HCT116 (cell line): Measurements from ENCODE around the gene TMPRSS7. TPM values are rescaled to one million over a fixed set of nuclear protein-coding genes. Genes with fewer than 3 reads are reported as not detected.

Source experiments
- ATAC-seq: fragments of 200-7000 bp; cut with Tn5 transposase; 2 replicates; pipeline ENCODE4 v1.9.1; 2020; ENCODE audit warnings: mild to moderate bottlenecking, moderate library complexity
- BruUV-seq: library from RNA; stranded (reverse); fragments of 400-500 nt; replicated peaks from 2 replicates; lab custom pipeline; 2021; lab: Mats Ljungman, UMichigan
- CTCF ChIA-PET: fragments of 300-600 bp; sonication (Branson Sonifier 250); formaldehyde crosslinking; loops from one replicate; lab custom pipeline; 2021; ENCODE audit warnings: antibody characterized with exemption; lab: Charles Lee
- POLR2A ChIA-PET: fragments of 300-600, 350-600 bp; sonication (Branson Sonifier 250); formaldehyde crosslinking; loops from one replicate; lab custom pipeline; 2021; ENCODE audit warnings: antibody characterized with exemption; lab: Charles Lee
- RAD21 ChIA-PET, 2 experiments: fragments of 300-600 bp; sonication (Branson Sonifier 250); formaldehyde crosslinking; loops; one replicate each; lab custom pipeline; 2023; ENCODE audit warnings: low total read pairs in 2 of 2; ENCODE audit not compliant: uncharacterized antibody in 2 of 2, unreplicated experiment in 2 of 2, low non-redundant PET in 1 of 2; lab: Charles Lee
- DNase-seq: peaks from one replicate; pipeline ENCODE4 v3.0.0-alpha.2; 2010; ENCODE audit warnings: low read depth, low spot score
- H2AFZ ChIP-seq: fragments of 200-600 bp; shearing (Covaris generic), sonication (generic); 2 replicates; pipeline ENCODE4 v1.6.1; 2017; ENCODE audit warnings: low read depth, mixed run types, mixed read lengths, antibody characterized with exemption, low read length; ENCODE audit not compliant: poor library complexity, severe bottlenecking
- H3K27ac ChIP-seq: 2 replicates; pipeline ENCODE4 v1.5.1; 2012; ENCODE audit warnings: low read depth, low read length
- H3K27me3 ChIP-seq: fragments of 200-600 bp; sonication (generic); 2 replicates; pipeline ENCODE4 v1.6.1; 2016; ENCODE audit warnings: mixed run types, low read length, mixed read lengths; ENCODE audit not compliant: insufficient read depth
- H3K36me3 ChIP-seq, 2 experiments: fragments of 200-500 bp in 1 of 2; fragments of 200-600 bp in 1 of 2; sonication (Bioruptor generic) in 1 of 2; sonication (generic) in 1 of 2; 2 replicates each; pipeline versions ENCODE4 v1.5.1 to v1.6.1; 2014 to 2016; ENCODE audit warnings: low read length in 2 of 2, inconsistent platforms in 1 of 2, mixed read lengths in 1 of 2, mixed run types in 1 of 2; ENCODE audit not compliant: insufficient read depth in 2 of 2, control insufficient read depth in 1 of 2
- H3K4me1 ChIP-seq, 2 experiments: fragments of 200-600 bp in 1 of 2; sonication (generic) in 1 of 2; 2 replicates each; pipeline versions ENCODE4 v1.5.1 to v1.6.1; 2012 to 2017; ENCODE audit warnings: low read length in 2 of 2, inconsistent platforms in 1 of 2, mild to moderate bottlenecking in 1 of 2, mixed read lengths in 1 of 2, mixed run types in 1 of 2, moderate library complexity in 1 of 2; ENCODE audit not compliant: insufficient read depth in 2 of 2, control insufficient read depth in 1 of 2
- H3K4me2 ChIP-seq: fragments of 200-600 bp; sonication (generic); 2 replicates; pipeline ENCODE4 v1.6.1; 2017; ENCODE audit warnings: mixed run types, low read length, mixed read lengths
- H3K4me3 ChIP-seq, 2 experiments: fragments of 200-600 bp in 1 of 2; sonication (generic) in 1 of 2; replicated peaks in 1 of 2; 2 replicates each; pipeline ENCODE4 v1.5.1; 2011 to 2016; ENCODE audit warnings: low read length in 2 of 2, control low read depth in 1 of 2, low read depth in 1 of 2, mild to moderate bottlenecking in 1 of 2, mixed read lengths in 1 of 2, mixed run types in 1 of 2
- H3K79me2 ChIP-seq: fragments of 200-600 bp; sonication (generic); 2 replicates; pipeline ENCODE4 v1.6.1; 2017; ENCODE audit warnings: mild to moderate bottlenecking, mixed run types, low read length, moderate library complexity, mixed read lengths; ENCODE audit not compliant: insufficient read depth
- H3K9ac ChIP-seq: fragments of 200-600 bp; sonication (generic); 2 replicates; pipeline ENCODE4 v1.6.1; 2016; ENCODE audit warnings: low read length, mixed read lengths
- H3K9me2 ChIP-seq: fragments of 200-600 bp; sonication (generic), shearing (Covaris generic); 2 replicates; pipeline ENCODE4 v1.6.1; 2017; ENCODE audit warnings: mixed run types, mild to moderate bottlenecking, moderate library complexity; ENCODE audit not compliant: insufficient read depth
- H3K9me3 ChIP-seq, 2 experiments: fragments of 200-500 bp in 1 of 2; fragments of 200-600 bp in 1 of 2; sonication (Bioruptor generic) in 1 of 2; sonication (generic) in 1 of 2; 2 replicates each; pipeline ENCODE4 v1.6.1; 2014 to 2017; ENCODE audit warnings: low read length in 2 of 2, mixed read lengths in 2 of 2, inconsistent platforms in 1 of 2, low read depth in 1 of 2, mild to moderate bottlenecking in 1 of 2, mixed run types in 1 of 2, moderate library complexity in 1 of 2; ENCODE audit not compliant: control insufficient read depth in 1 of 2, insufficient read depth in 1 of 2
- H4K20me1 ChIP-seq: fragments of 200-600 bp; sonication (generic), shearing (Covaris generic); 2 replicates; pipeline ENCODE4 v1.6.1; 2017; ENCODE audit warnings: mixed run types, mild to moderate bottlenecking, moderate library complexity; ENCODE audit not compliant: insufficient read depth
- CBX3 ChIP-seq: IDR thresholded peaks from 2 replicates; pipeline ENCODE4 v1.6.1; 2012; ENCODE audit warnings: low read depth
- CEBPB ChIP-seq: IDR thresholded peaks from 2 replicates; pipeline ENCODE4 v1.6.1; 2012; ENCODE audit warnings: low read depth
- CTCF ChIP-seq, 3 experiments: fragments of 200-600 bp in 1 of 3; sonication (generic) in 1 of 3; IDR thresholded peaks in 2 of 3; conservative IDR thresholded peaks in 1 of 3; 2 replicates each; pipeline ENCODE4 v1.5.1; 2012 to 2017; ENCODE audit warnings: low read depth in 2 of 3, low read length in 2 of 3, antibody characterized with exemption in 1 of 3, borderline replicate concordance in 1 of 3, control low read depth in 1 of 3, mild to moderate bottlenecking in 1 of 3, mixed read lengths in 1 of 3, mixed run types in 1 of 3, moderate library complexity in 1 of 3; ENCODE audit not compliant: insufficient read depth in 1 of 3
- EGR1 ChIP-seq: IDR thresholded peaks from 2 replicates; pipeline ENCODE4 v1.6.1; 2012; ENCODE audit warnings: low read depth
- ELF1 ChIP-seq: IDR thresholded peaks from 2 replicates; pipeline ENCODE4 v1.6.1; 2012; ENCODE audit warnings: low read depth, borderline replicate concordance
- EZH2phosphoT487 ChIP-seq: fragments of 200-600 bp; IDR thresholded peaks from 2 replicates; pipeline ENCODE4 v1.6.1; 2018; ENCODE audit warnings: antibody characterized with exemption, borderline replicate concordance
- MAX ChIP-seq: IDR thresholded peaks from 2 replicates; pipeline ENCODE4 v1.6.1; 2012
- SRF ChIP-seq: IDR thresholded peaks from 2 replicates; pipeline ENCODE4 v1.6.1; 2012; ENCODE audit warnings: low read depth
- TCF7L2 ChIP-seq: IDR thresholded peaks from 2 replicates; pipeline ENCODE4 v1.7.0; 2011; ENCODE audit warnings: borderline replicate concordance, inconsistent platforms; ENCODE audit not compliant: insufficient read depth, insufficient read length; ENCODE audit errors: extremely low read depth
- YY1 ChIP-seq: IDR thresholded peaks from 2 replicates; pipeline ENCODE4 v1.6.1; 2011; ENCODE audit warnings: low read length, low read depth, moderate library complexity, mild to moderate bottlenecking; ENCODE audit not compliant: insufficient replicate concordance; ENCODE audit errors: extremely low read depth
- ZBTB33 ChIP-seq: IDR thresholded peaks from 2 replicates; pipeline ENCODE4 v1.6.1; 2011; ENCODE audit warnings: mild to moderate bottlenecking, low read length, moderate library complexity; ENCODE audit not compliant: insufficient replicate concordance; ENCODE audit errors: extremely low read depth
- intact Hi-C: fragments of 100-400 bp; cut with micrococcal nuclease; formaldehyde crosslinking; loops from 2 replicates; pipeline ENCODE4 v1.10.0; 2022
- total RNA-seq: library from RNA; stranded (reverse); gene quantifications from one replicate; pipeline ENCODE4 v1.2.1, GENCODE V29; 2021; ENCODE audit not compliant: unreplicated experiment

The TMPRSS7 gene
- total RNA-seq, 1 experiment from 2014 or later, result not detected

GRCh38 chr3:112000966-112001365 is 33.6 kb upstream of the TMPRSS7 start (continued):
- TF ChIP-seq EGR1 (no peak), SRF (no peak), YY1 (no peak)
- TF ChIP-seq, all 23 proteins: peak for 0

GRCh38 chr3:112001526-112001925 is 33.0 kb upstream of the TMPRSS7 start:
- no peak overlapping the region for H2AFZ ChIP-seq
- no peaks in the 10 kb centered on the region for H3K9me3 ChIP-seq
- ChIA-PET POLR2A (interaction anchor here (1.5 to 3.9 kb wide), 2 partner anchors 24 to 97 kb away, joined by 4 to 19 read pairs; partner anchors contain the start of gene ABHD10), CTCF (interaction anchor here (1.1 to 3.9 kb wide), 3 partner anchors 12 to 17 kb away, joined by 3 to 46 read pairs (median 4); no protein-coding TSS in a partner anchor), RAD21 (no interaction called here)
- intact Hi-C loops, result no loop called here
- no TSS peak for BruUV-seq
- peaks cover 2 to 41% of the 10 kb centered on the region in 2 experiments; a peak in 3 of 4 replicates for H3K4me1 ChIP-seq
- no peaks in the 10 kb centered on the region for H3K27me3 ChIP-seq
- H3K36me3 ChIP-seq, result no peaks in the 10 kb centered on the region
- no peaks in the 10 kb centered on the region for H4K20me1 ChIP-seq
- DNase-seq (no peak), ATAC-seq (no peak)
- TF ChIP-seq EZH2phosphoT487 (no peak), CTCF (IDR thresholded peaks at IDR 0.05 in 2 of 3, conservative IDR thresholded peaks at IDR 0.05 in 1 of 3; ENCODE audit: borderline replicate concordance in 1 of 3, insufficient read depth in 1 of 3, low read depth in 2 of 3, low read length in 2 of 3) (no peak), MAX (no peak), ELF1 (no peak), CBX3 (no peak), TCF7L2 (no peak), EGR1 (no peak), ZBTB33 (no peak), CEBPB (no peak)
- H3K27ac ChIP-seq, result no peak overlapping the region
- H3K9me2 ChIP-seq, result no peaks in the 10 kb centered on the region
- H3K4me3 ChIP-seq, result no peak overlapping the region
- H3K4me2 ChIP-seq, result no peak overlapping the region
- no peaks in the 10 kb centered on the region for H3K79me2 ChIP-seq
- H3K9ac ChIP-seq, result no peak overlapping the region
